Astrocyte of the cerebellum (primary cell): Measurements from ENCODE around the gene EPS8L3.
"Not testable (repeated sequence)": the region's sequence is repeated elsewhere in the genome, so short reads cannot be mapped to it uniquely, and the experiment has no call there.

Experiments
- DNase-seq: peaks from one replicate; pipeline ENCODE4 v3.0.0-alpha.2; 2011; ENCODE audit warnings: low read depth
- H3K4me3 ChIP-seq: 2 replicates; pipeline ENCODE4 v1.5.1; 2011; ENCODE audit warnings: mild to moderate bottlenecking, low read depth, low read length, moderate library complexity
- CTCF ChIP-seq: IDR thresholded peaks from 2 replicates; pipeline ENCODE4 v1.5.1; 2012; ENCODE audit warnings: low read length, low read depth, moderate library complexity, mild to moderate bottlenecking; ENCODE audit errors: missing control alignments
- in situ Hi-C: cut with HindIII; loops from 2 replicates; pipeline ENCODE4 v1.10.0; 2017; ENCODE audit warnings: low sequenced_read_pairs

EPS8L3 gene

DNA sequence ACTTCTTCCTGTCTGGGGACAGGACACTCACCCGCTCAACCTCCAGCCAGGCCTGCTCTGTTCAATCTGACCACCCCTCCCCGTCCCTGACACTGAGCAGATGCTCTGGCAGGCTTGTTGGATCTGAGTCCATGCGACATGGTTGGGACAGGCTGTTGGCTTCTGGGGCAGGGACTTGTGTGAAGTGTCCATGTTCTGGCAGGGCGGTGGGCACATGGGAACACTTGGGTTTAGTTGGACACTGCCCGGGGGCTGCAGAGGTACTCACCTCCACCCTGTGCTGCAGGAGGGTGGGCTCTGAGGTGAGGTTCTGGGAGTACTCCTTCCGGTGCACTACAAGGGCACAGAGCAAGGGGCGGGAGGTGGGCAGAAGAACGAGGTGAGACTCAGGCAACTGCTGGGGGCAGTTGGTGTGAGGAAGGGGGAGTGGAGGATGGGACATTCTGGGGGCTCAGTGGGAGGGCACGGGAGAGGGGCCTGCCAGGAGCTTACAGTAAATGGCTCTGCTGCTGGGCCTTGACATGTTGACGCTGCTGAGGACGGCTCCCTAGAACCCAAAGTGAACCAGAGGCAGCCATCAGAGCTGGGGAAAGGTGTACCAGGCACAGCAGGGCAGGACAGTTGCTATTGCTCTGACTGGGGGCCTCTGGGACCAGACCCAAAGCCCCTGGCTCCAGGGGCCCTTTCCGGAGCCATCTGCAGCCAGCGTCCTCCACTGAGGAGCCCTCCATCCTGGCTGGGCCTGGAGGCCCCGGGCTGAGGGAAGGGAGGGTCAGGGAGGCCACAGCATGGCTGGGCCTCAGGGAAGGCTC is 2.3 kb downstream of the EPS8L3 start:
- no peak for TF ChIP-seq CTCF
- in situ Hi-C loops = loop anchor here (10.0 kb wide), 1 partner anchor 117 kb away; no protein-coding TSS in a partner anchor

DNA sequence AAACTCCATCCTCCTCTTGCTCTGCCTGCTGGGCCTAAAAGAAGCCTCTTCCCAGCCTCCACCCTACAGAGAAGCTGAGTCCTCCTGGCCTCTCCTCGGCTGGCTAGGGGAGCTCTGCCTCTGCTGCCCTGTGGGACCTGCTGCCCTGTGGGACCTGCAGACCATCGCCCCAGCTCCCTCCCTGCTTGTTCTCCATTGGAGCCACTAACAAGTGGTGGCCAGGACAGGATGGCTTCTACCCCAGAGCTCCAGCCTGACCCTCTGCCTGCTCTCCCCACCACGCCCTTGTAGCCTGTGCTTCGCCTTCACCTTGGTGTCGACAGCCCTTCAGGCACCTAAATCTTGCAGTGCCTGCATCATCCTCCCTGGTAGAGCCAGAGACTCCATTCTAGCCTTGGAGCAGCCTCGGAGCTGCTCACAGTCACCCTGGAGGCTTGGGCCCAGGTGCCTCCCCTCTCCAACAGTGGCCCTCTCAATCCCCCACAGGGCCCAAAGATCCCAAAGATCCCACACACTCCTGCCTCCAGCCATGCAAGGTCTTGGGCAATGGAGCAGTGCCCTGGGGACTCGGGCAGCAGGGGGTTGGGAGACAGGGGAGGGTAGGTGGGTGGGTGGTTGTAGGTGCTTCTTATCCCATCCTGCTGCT is 3.0 kb downstream of the EPS8L3 start:
- TF ChIP-seq CTCF = no peak
- DNase-seq = no peak
- H3K4me3 ChIP-seq = no peak overlapping the region
- in situ Hi-C loops = loop anchor here (10.0 kb wide), 1 partner anchor 116 kb away; no protein-coding TSS in a partner anchor

More for the DNA sequence above, 2.3 kb downstream of the EPS8L3 start:
- no peak overlapping the region for H3K4me3 ChIP-seq
- no peak for DNase-seq

DNA sequence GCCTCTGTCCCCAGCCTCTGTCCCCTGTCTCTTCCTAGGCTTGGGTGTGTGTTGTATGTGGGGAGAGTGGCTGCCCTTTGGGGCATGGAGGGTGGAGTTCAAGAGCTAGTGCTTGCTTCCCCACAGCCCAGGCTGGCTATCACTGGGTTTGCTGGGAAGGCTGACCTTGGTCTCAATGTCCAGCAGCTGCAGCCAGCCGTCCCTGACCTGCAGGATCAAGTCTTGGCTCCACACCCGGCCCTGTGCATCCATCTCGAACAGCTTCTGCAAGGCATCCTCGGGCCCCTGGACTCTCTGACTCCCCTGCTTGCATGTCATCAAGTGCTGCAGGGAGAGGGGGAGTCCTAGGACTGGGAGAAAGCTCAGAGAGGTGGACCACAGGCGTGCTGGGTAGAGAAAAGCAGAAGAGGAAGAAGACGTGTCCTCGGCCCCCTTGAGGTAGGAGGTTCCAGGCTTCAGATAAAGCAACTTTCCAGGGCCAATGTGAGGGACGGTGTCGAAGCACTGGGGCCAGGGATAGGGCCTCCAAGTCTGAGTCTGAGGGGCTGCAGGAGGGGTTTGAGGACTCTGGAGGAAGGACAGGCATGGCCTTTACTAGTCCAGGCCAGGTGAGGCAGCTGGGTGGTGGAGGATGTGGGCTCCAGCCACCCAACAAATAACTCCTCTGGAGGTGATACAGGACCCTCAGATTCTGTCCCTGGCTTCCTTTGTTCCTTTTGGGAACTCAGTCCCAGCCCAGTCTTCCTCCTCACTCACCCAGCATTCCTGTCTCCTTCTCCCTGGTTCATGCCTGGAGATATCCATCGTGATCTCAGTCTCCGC is 4.0 kb downstream of the EPS8L3 start:
- DNase-seq = no peak
- in situ Hi-C loops = loop anchor here (10.0 kb wide), 1 partner anchor 115 kb away; no protein-coding TSS in a partner anchor
- TF ChIP-seq CTCF = no peak

GRCh38 chr1:109757936-109758786 is 5.6 kb downstream of the EPS8L3 start:
- in situ Hi-C loops = no loop called here
- DNase-seq = no peak
- H3K4me3 ChIP-seq = no peak overlapping the region
- no peak for TF ChIP-seq CTCF

More for the DNA sequence above, 4.0 kb downstream of the EPS8L3 start:
- no peak overlapping the region for H3K4me3 ChIP-seq

- TF ChIP-seq CTCF = no peak
- no peak overlapping the region for H3K4me3 ChIP-seq
- DNase-seq = no peak
- in situ Hi-C loops = no loop called here
These were observed 6.7 kb downstream of the EPS8L3 start for GRCh38 chr1:109756848-109757521.

DNA sequence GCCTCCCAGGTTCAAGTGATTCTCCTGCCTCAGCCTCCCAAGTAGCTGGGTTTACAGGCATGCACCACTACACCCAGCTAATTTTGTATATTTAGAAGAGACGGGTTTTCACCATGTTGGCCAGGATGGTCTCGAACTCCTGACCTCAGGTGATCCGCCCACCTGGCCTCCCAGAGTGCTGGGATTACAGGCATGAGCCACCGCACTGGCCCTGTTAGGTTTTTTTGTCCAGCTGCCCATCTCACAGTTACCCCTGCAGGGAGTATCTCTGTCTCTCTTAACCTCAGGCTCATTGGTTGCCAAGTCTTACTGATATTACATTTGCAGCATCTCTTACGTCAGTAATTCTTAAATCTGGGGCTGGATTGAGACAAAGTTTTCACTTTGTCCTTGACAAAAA is 7.4 kb downstream of the EPS8L3 start:
- H3K4me3 ChIP-seq, in situ Hi-C loops, DNase-seq: not testable (repeated sequence)
